GM21737 (cell line): ENCODE measurements around the gene KRTAP2-2.

ENCODE experiments used
- ATAC-seq: cut with Tn5 transposase; IDR thresholded peaks from one replicate; pipeline ENCODE4 v1.9.1; 2021; ENCODE audit warnings: mild to moderate bottlenecking, moderate library complexity; ENCODE audit not compliant: unreplicated experiment

KRTAP2-2 gene

DNA sequence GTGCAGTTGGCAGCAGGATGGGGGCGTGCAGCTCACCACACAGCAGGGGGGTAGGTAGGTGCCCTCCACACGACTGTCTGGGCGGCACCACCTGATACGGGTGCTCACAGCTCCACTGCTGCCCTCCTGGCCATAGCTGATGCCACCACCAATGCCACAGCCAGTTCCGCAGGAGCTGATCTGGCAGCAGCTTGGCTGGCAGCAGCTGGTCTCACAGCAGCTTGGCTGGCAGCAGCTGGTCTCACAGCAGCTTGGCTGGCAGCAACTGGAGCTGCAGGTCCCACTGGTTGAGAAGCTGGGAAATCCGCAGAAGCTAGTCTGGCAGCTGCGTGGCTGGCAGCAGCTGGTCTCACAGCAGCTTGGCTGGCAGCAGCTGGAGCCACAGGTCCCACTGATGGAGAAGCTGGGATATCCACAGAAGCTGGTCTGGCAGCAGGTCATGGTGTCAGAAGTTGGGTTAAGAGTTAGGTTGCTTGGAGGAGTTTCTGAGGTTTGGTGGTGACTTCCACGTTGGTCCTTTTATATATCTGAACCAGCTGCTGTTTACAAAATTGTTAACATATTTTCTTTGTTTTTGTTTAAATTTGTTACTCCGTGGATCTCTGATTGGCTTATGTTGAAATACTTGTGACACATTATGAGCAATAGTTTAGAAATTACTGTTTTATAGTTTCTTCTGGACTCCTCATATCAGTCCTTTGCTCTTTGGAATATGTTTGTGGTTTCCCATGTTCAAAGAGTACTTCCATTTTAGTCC lies 28.1 kb downstream of the KRTAP2-2 start, which contains the start of gene KRTAP1-5:
TSS of gene KRTAP1-5 (minus strand) at position 494 of the 757 bp plus-strand sequence. CDS start at position 441, 53 bp downstream.
- no peak for ATAC-seq

DNA sequence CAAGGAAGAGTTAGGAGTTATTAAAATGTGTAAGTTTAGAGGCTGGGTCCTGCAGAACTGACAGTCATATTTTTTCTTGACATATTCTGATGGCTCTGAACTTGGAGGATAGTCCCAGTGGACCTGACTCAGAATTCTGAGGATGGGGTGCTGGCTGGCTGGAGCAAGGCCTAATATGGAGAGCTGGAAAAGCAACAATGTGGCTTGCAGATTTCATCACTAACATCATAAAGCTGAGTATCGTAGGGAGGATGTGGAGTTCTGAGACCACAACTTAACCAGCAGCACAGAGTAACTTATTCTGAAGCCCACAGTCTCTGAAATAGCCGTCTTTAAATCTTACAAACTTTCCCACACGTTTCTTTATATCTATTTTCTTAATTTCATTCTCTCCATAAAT lies 30.3 kb downstream of the KRTAP2-2 start:
- ATAC-seq, result no peak

DNA sequence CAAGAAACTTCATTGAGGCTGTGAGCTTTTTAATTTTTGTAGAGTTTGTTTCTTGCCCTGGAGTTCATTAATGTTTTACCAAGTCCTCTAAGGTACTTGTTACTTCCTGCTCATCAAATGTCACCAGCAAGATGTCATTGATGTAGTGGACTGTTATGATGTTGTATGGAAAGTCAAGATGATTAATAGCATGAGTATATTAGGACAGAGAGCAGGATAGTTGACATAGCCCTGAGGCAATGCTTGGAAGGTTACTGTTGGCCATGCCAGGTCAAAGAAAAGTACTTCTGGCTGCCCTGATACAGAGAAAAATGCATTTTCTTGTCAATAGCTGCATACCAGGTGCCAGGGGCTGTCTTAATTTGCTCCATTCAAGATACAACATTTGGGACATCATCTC lies 34.7 kb downstream of the KRTAP2-2 start:
- no peak for ATAC-seq

DNA sequence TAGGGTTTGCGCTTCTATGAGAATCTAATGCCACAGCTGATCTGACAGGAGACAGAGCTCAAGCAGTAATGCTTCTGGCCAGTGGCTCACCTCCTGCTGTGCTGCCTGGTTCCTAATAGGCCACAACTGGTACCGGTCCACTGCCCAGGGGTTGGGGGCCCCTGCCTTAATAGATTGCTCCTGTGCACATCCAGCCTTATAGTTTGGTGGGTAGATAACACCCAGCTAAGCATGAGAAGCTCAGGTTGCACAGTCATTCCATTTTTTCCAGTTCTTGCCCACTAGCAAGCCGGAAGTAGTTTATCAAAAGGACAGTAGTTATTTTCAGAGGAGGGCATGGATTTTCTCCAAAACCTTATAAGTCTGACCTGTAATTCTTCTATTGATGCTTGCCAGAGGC lies 35.6 kb downstream of the KRTAP2-2 start:
- no peak for ATAC-seq

DNA sequence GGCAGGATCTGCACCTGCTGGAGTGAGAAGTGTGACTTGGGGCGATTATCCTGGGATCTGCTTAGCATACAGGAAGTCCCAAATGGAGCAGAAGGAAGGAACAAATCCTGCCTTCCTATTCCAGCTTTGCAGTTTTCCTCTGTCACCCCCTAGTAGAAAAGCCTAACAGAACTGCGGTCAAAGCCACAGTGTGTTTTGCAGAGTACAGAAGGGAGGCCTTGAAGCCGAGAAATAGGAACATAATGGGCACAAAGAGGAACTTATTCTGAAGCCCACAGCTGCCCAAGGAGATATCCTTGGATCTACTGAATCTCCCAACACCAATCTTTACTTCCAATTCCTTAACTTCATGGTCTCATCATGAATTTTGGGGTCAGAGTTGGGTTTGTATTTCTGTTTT lies 36.5 kb downstream of the KRTAP2-2 start:
- ATAC-seq, result no peak

DNA sequence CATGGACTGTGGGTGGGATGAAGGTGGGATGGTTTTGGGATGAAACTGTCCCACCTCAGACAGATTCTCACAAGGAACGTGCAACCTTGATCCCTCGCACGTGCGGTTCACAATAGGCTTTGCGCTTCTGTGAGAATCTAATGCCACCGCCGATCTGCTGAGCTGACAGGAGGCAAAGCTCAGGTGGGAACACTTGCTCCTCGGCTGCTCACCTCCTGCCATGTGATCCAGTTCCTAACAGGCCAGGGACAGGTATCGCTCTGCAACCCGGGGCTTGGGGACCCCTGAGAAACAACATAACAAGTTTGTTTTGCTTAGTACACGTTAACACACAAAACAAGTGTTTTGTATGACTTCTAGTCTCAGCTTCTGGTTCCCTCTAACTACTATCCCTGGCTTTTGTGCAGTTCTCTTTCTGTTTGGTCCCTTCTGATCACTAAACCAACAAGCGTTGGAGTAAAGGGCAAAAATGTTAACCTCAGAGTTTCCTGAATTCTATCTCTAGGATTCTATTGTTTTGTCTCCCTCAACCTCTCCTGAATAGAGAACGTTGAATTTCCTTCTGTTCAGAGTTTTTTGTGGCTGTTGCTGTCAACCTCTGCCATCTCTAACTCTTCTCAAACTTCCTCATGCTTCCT lies 38.3 kb downstream of the KRTAP2-2 start:
- ATAC-seq, result no peak

DNA sequence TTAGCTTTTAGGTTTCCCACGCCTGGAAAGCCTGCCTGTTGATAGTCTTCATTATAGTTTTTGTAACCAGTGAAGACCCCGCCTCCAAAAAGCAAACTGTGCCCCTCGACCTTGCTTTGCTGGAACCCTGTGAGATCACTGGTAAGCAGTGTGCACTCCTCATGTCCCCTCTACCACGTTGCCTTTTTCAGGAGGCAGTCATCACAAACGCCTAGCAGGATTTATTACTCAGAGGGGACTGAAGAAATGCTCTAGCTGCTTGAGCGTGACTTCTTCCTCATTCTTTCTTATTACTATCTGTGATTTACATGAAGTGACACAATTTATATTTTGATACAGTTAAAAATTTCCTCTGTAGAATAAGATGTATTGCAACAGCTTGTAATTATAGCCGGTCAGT lies 39.6 kb downstream of the KRTAP2-2 start:
- no peak for ATAC-seq

DNA sequence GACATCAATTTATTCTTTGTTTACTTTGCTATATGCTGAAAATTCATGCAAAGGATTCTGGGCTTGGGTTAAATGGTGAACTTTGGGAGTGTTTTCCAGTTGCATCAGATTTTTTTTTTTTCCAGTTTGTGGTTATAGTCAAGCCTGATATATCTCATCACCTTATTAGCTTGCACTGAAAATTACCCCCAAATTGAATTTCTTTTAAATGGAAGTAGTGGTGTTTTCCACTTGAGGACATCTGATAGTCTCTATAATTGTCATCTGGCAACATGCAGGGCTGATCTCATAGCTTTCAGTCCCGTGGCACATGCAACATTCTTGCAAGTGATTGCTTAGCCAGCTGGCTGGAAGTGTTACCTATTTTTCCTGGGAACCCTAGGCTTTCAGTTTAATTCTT lies 41.4 kb downstream of the KRTAP2-2 start:
- ATAC-seq, result no peak

DNA sequence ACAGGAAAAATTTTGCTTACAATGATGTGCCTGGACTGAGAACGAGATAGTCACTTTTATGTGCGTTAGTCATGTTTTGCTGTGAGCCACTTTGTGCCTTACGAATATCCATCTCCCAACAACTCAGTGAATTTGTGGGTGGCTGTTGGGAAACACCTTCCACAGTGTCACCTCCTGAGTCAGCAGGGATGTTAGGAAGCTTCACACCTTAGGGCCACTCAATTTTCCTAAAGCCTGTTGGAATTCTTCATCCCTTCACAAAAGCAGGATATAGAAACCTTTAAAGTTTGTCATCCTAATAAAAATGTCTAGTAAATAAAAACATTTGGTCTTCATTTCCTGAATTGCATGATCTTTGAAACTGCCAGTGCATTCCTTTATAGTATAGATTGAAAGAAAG lies 41.8 kb downstream of the KRTAP2-2 start:
- ATAC-seq, result no peak

DNA sequence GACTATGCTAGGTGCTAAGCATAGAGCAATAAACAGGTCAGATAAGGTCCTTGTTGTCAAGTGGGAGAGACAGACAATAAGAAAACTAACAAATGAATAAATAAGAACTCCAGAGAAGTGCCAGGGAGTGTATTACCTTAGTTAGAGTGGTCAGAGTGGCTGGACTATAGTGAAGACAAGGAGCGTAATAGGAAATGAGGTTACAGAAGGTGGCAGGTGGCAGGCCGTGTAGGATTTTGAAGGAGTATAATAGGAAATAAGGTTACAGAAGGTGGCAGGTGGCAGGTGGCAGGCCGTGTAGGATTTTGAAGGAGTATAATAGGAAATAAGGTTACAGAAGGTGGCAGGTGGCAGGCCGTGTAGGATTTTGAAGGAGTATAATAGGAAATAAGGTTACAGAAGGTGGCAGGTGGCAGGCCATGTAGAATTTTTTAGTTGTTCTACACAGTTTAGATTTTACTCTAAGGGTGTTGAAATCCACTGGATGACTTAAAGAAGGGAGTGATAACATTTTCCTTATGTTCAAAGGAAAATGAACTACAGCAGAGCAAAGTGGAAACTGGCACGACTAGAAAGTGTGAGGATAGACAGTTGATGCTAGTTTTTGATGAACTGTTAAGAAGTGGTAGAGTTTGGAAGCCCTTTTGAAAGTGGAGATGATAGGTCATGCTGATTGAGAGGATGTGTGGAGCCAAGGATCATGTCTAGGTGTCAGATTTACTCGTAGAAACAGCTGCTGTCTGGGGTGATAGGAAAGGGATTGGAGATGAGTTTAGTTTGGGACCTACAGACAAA lies 42.5 kb downstream of the KRTAP2-2 start:
- no peak for ATAC-seq

DNA sequence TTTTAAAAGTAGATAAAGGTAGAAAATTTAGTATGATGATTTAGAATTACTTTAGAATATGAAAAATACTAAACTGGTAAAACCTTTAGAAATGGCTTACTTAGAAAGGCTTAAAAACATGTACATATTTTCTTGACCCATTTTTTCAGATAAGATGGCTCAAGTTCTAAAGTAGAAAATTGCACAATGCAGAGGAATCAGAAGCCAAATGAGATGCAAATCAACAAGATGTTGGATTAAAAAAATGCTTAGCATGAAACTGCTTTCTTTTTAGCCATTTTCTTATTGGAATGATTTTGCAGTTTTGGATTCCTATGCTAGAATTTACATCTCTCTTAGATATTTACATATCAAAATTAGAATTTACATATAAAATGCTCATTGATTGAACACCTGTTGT lies 44.6 kb downstream of the KRTAP2-2 start:
- no peak for ATAC-seq

DNA sequence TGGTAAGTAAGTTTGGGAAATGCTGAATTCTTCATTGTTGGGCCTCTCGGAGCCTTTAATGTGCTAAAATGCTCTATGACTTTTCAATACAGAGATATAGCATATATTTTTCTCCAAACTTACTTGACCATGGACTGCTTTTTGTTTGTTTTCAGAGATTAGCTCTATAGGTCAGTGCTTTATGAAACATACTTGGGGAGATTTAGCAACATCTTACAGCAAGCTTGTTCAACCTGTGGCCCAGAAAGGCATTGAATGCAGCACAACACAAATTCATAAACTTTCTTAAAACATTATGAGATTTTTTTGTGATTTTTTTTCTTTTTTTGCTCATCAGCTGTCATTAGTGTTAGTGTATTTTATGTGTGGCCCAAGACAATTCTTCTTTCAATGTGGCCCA lies 45.1 kb downstream of the KRTAP2-2 start:
- ATAC-seq, result no peak

DNA sequence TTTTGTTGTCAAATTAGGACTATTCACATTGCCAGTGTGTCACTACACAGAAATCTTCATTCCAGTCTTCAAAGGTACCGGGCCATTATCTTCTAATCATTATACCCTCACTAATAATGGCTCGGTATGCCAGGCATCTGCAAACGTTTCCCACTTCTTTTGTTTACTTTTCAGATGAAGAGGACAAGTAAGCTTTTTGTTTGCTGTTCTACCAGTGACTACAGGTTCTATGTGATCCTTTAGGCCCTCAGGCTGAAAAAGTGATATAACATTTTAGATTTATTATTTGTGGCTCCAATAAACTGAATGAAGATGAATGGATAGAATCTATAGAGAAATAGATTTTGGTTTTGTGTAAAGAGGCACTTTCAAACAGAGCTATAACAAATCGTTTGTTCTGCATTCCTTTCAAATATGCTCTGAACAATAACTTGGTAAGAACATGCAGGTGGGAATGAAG lies 45.7 kb downstream of the KRTAP2-2 start:
- ATAC-seq, result no peak

DNA sequence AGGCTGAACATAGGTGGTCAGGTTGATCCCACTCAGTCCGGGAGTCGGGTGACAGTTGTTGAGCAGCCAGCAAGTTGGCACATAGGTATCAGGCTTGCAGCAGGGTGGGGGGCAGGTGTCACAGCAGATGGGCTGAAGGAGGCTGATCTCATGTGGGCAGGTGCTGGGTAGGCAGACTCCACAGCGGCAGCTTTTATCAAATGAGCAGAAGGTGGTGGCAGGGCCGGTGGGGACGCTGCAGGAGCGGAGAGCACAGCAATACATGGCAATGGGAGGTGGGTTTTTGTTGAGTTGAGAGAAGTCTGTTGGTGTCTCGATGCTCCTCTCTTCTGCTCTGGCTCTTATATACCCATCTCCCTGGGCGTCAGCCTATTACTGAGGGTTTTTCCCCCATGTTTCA lies 46.2 kb downstream of the KRTAP2-2 start, which contains the start of gene KRTAP3-1:
TSS of gene KRTAP3-1 (minus strand) at position 318 of the 400 bp plus-strand sequence. CDS start at position 264, 54 bp downstream.
- ATAC-seq, result no peak
